Measurements from ENCODE around the gene FNBP1L.

DNA sequence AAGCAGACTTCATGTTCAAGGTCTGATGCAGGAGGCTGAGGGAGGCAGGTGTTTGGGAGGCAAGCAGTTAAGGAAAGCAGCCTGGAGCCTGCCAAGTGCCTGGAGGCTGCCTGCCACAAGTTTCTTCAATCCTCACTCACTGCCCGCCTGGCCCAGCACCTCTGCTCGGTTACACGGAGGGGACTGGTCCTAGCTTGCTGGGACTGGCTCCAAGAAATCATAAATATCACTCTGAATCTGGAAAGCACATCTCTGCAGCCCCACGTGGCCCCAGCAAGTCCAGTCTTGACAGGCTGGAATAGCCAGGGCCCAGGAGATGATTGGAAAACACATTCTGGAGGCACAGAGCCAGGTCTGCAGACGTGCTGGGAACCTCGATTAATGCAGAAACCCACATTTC, 149.8 kb downstream of the FNBP1L start:
- no peak for TF ChIP-seq EZH2 (IDR thresholded peaks at IDR 0.05)
- TF ChIP-seq POLR2AphosphoS5 (IDR thresholded peaks at IDR 0.05; ENCODE audit: borderline replicate concordance, low read depth, low read length), result no peak
- no peak for TF ChIP-seq FOXP2 (optimal IDR thresholded peaks at IDR 0.05; ENCODE audit: control extremely low read depth, extremely low read length, insufficient read depth)

Measured in SK-N-MC (cell line).